ENCODE results near the gene NSUN7.

NSUN7 gene

DNA sequence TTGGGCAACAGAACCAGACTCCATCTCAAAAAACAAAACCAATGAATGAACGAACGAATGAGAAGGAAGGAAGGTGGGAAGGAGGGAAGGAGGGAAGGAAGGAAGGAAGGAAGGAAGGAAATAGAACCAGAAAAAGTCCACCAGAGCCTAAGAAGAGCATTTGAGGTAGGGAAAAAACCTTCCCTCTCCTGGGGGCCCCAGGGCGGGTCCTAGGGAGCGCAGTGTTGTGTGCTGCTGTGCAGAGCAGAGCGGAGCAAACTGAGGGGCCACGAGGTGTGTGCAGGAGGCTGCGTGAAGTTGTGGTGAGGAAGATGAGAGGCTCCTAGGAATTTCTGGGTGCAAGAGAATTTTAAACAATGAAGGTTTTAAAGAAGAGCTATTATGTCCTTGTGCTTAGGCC lies 16.0 kb upstream of the NSUN7 start:
- Histone ChIP-seq H3K9me3 (ENCODE audit: insufficient read depth, low read depth, low read length) (no peaks in the 10 kb centered on the region), H3K36me3 (ENCODE audit: insufficient read depth, low read length) (no peaks in the 10 kb centered on the region), H3K4me2 (ENCODE audit: low read depth, low read length, poor library complexity, severe bottlenecking) (no peak overlapping the region), H3K27me3 (ENCODE audit: insufficient read depth, low read length, poor library complexity, severe bottlenecking) (no peaks in the 10 kb centered on the region), H3K9ac (ENCODE audit: low read depth, low read length, poor library complexity, severe bottlenecking) (no peak overlapping the region), H3K9me2 (replicated peaks; ENCODE audit: low read depth, low read length) (no peaks in the 10 kb centered on the region), H3K4me3 (ENCODE audit: low read length, poor library complexity, severe bottlenecking) (no peak overlapping the region), H2AFZ (ENCODE audit: low read length) (no peak overlapping the region), H4K20me1 (ENCODE audit: insufficient read depth, low read length, poor library complexity, severe bottlenecking) (no peaks in the 10 kb centered on the region), H3F3A (ENCODE audit: low read depth) (no peaks in the 10 kb centered on the region), H3K4me1 (ENCODE audit: insufficient read depth, low read length, poor library complexity, severe bottlenecking) (no peaks in the 10 kb centered on the region), H3K79me2 (ENCODE audit: insufficient read depth, low read length) (no peaks in the 10 kb centered on the region)
- TF ChIP-seq, protein P1, sequence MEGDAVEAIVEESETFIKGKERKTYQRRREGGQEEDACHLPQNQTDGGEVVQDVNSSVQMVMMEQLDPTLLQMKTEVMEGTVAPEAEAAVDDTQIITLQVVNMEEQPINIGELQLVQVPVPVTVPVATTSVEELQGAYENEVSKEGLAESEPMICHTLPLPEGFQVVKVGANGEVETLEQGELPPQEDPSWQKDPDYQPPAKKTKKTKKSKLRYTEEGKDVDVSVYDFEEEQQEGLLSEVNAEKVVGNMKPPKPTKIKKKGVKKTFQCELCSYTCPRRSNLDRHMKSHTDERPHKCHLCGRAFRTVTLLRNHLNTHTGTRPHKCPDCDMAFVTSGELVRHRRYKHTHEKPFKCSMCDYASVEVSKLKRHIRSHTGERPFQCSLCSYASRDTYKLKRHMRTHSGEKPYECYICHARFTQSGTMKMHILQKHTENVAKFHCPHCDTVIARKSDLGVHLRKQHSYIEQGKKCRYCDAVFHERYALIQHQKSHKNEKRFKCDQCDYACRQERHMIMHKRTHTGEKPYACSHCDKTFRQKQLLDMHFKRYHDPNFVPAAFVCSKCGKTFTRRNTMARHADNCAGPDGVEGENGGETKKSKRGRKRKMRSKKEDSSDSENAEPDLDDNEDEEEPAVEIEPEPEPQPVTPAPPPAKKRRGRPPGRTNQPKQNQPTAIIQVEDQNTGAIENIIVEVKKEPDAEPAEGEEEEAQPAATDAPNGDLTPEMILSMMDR (conservative IDR thresholded peaks at IDR 0.05; ENCODE audit: low read length): no peak

DNA sequence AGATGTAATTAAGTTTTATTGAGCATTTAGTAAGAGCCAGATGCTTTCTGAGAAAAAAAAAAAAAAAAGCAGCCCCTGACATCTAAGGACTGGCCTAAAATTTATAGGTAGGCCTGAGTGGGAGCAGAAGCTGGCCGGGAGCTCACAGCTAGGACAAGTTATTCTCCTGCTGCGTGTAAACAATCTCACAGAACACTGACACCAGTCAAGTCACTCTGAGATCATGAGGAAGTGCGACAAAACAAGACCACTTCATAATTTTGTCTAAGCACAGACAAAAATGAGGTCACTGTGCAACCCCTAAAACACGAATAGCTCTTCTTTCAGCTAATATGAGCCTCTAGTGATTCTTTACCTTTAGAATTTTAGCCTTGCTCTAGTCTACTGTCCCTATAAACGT lies 15.3 kb upstream of the NSUN7 start:
- Histone ChIP-seq H3K4me3 (ENCODE audit: low read length, poor library complexity, severe bottlenecking) (no peak overlapping the region), H3K9ac (ENCODE audit: low read depth, low read length, poor library complexity, severe bottlenecking) (no peak overlapping the region), H3K4me1 (ENCODE audit: insufficient read depth, low read length, poor library complexity, severe bottlenecking) (no peaks in the 10 kb centered on the region), H3K9me3 (ENCODE audit: insufficient read depth, low read depth, low read length) (no peaks in the 10 kb centered on the region), H4K20me1 (ENCODE audit: insufficient read depth, low read length, poor library complexity, severe bottlenecking) (no peaks in the 10 kb centered on the region), H3K4me2 (ENCODE audit: low read depth, low read length, poor library complexity, severe bottlenecking) (no peak overlapping the region), H3F3A (ENCODE audit: low read depth) (no peaks in the 10 kb centered on the region), H3K9me2 (replicated peaks; ENCODE audit: low read depth, low read length) (no peaks in the 10 kb centered on the region), H3K79me2 (ENCODE audit: insufficient read depth, low read length) (no peaks in the 10 kb centered on the region), H3K36me3 (ENCODE audit: insufficient read depth, low read length) (no peaks in the 10 kb centered on the region), H2AFZ (ENCODE audit: low read length) (no peak overlapping the region), H3K27me3 (ENCODE audit: insufficient read depth, low read length, poor library complexity, severe bottlenecking) (no peaks in the 10 kb centered on the region)
- no peak for TF ChIP-seq EZH2phosphoT487 (IDR thresholded peaks at IDR 0.05; ENCODE audit: borderline replicate concordance)
- TF ChIP-seq, protein P1 (conservative IDR thresholded peaks at IDR 0.05; ENCODE audit: low read length): no peak

DNA sequence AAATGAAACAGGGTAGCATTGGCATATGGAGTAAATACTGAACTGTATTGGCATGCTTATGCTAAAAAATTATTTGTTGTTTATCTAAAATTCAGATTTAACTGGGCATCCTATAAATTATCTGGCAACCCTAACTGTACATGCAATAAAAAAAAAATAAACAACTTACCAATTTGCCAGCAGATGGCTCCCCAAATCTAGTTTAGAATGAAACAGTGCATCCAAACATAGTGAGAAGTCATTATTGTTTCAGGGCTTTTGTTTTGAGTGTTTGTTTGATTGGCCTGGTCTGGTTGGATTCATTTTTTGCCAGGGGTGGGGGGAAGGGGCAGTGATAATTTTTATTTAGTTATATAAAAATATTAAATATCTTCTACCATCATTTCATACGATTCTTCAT lies 12.8 kb upstream of the NSUN7 start:
- Histone ChIP-seq H3F3A (ENCODE audit: low read depth) (no peaks in the 10 kb centered on the region), H3K4me2 (ENCODE audit: low read depth, low read length, poor library complexity, severe bottlenecking) (no peak overlapping the region), H2AFZ (ENCODE audit: low read length) (no peak overlapping the region), H3K79me2 (ENCODE audit: insufficient read depth, low read length) (no peaks in the 10 kb centered on the region), H3K4me3 (ENCODE audit: low read length, poor library complexity, severe bottlenecking) (no peak overlapping the region), H3K9me2 (replicated peaks; ENCODE audit: low read depth, low read length) (no peaks in the 10 kb centered on the region), H3K9me3 (ENCODE audit: insufficient read depth, low read depth, low read length) (no peaks in the 10 kb centered on the region), H3K27me3 (ENCODE audit: insufficient read depth, low read length, poor library complexity, severe bottlenecking) (no peaks in the 10 kb centered on the region), H3K4me1 (ENCODE audit: insufficient read depth, low read length, poor library complexity, severe bottlenecking) (no peaks in the 10 kb centered on the region), H4K20me1 (ENCODE audit: insufficient read depth, low read length, poor library complexity, severe bottlenecking) (no peaks in the 10 kb centered on the region), H3K9ac (ENCODE audit: low read depth, low read length, poor library complexity, severe bottlenecking) (no peak overlapping the region), H3K36me3 (ENCODE audit: insufficient read depth, low read length) (no peaks in the 10 kb centered on the region)
- TF ChIP-seq EZH2phosphoT487 (IDR thresholded peaks at IDR 0.05; ENCODE audit: borderline replicate concordance): no peak
- TF ChIP-seq, protein P1 (conservative IDR thresholded peaks at IDR 0.05; ENCODE audit: low read length): peak; percentile 70

Data from Loucy (cell line).